NCI-H510A treated with DMSO at 0.1 percent for 48 hours (cell line): ENCODE results near the gene OSBPL6.

Source experiments
- DNase-seq: peaks from one replicate; lab custom pipeline; 2025; lab: John Stamatoyannopoulos, UW

The OSBPL6 gene

DNA sequence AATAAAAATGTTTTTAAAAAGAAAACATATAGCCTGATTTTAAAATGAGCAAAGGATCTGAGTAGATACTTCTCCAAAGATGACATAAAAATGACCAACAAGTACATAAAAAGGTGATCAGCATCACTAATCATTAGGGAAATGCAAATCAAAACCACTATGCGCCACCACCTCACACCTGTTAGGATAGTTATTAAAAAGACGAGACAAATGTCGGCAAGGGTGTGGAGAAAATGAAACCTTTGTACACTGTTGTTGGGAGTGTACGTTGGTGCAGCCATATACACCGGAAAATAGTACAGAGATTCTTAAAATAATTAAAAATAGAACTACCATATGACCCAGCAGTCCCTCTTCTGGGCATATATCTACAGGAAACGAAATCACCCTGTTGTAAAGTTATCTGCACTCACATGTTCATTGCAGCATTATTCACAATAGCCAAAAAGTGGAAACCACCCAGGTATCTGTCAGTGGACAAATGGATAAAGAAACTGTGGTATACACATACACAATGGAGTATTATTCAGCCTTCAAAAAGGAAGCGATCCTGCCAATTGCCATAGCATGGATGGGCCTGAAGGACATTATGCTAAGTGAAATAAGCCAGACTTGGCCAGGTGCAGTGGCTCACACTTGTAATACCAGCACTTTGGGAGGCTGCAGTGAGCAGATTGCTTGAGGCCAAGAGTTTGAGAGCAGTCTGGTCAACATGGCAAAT is 165.0 kb downstream of the OSBPL6 start:
- no peak for DNase-seq

GRCh38 chr2:178361588-178361987 is 167.3 kb downstream of the OSBPL6 start:
- no peak for DNase-seq

DNA sequence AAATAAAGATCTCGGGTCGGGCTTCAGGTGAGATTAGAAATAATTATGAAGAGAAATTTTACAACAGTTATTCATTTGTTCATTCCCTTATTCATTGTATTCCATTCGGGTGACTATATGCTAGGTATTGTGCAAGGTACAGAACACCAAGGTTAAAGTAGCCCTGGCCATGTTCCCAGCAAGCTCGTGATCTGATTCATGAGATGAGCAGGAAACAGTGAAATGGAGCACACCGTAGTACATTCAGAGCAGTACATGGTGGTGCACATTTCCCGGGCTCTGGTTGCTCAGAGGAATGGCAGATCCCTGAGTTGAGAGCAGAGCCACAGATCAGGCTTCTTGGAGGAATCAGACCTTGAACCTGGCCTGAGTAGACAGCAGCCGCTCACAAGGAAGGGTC is 168.9 kb downstream of the OSBPL6 start:
- DNase-seq = no peak

- no peak for DNase-seq
Observed at GRCh38 chr2:178365116-178365515, 170.8 kb downstream of the OSBPL6 start.

DNA sequence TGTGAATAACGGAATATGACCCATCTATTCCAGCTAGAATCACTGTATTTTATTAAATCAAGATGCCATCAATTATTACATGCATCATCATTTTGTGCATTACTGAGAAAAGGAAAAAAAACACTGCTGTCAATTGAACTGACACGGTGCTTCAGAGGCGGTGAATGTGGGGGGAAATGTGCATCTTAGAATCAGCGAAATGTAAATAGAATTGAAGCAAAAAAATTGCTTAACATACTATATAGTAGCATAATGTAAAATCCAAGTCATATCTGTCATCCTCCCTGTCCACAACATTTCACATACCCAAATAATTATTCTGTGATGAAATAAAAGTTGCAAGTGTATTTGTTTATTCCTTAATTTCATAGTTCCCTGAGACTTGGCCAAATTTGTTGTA is 172.1 kb downstream of the OSBPL6 start:
- DNase-seq = no peak

DNA sequence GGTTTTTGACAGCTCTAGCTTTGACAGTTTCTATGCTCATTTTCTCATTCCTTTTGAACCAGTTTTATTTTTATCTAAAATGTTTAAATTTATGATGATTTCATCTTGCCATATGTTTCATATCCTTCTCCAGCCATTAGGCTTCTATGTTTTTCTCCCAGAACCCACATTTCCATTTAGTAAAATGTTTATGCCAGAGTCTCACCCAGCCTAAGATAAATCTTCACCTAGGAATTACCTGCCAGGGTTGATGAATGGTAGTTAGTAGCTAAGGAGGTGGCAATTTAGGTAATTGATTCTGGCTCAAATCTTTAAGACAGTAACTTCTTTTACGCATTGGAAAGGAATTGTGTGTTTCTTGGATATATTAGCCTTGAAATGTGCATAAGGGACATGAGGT is 173.0 kb downstream of the OSBPL6 start:
- no peak for DNase-seq

- no peak for DNase-seq
Observed at GRCh38 chr2:178374865-178375264, 180.6 kb downstream of the OSBPL6 start.

GRCh38 chr2:178377046-178377445 is 182.7 kb downstream of the OSBPL6 start:
- DNase-seq = no peak

- no peak for DNase-seq
Observed at GRCh38 chr2:178379162-178380004, 185.1 kb downstream of the OSBPL6 start.

DNA sequence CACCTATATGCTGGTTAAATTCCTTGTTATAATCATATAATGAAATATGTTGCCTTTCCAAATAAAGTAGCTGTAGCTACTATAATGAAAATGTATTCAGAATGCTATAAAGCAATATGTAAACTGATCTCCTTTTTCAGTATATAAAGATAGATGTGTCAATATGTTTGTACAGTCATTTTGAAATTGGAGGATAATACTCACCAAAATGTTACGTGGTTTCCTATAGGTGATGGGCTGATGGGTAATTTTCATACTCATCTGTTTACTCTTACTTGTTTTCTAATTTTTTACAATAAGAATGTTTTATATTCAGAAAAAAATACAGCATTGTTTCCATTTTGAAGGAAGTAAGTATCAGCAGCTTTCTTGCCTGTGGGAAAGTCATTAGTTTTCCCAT is 186.5 kb downstream of the OSBPL6 start:
- DNase-seq = no peak

DNA sequence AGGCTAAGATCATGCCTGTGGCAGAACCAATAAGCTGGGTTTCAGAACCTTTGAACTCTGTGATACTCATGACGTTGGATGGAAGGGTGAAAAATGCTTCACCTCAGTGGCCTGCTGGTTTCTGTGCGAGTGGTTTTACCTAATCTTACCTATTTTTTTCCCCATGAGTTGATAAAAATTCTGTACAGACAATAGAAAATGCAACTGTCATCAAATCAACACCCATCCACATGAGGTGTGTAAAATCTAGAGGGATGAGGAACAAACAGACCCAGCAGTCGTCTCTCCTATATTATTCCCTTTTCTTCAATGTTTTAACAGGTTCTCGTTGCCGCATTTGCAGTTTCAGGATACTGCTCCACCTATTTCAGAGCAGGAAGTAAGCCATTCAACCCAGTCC is 189.4 kb downstream of the OSBPL6 start:
- DNase-seq = no peak

DNA sequence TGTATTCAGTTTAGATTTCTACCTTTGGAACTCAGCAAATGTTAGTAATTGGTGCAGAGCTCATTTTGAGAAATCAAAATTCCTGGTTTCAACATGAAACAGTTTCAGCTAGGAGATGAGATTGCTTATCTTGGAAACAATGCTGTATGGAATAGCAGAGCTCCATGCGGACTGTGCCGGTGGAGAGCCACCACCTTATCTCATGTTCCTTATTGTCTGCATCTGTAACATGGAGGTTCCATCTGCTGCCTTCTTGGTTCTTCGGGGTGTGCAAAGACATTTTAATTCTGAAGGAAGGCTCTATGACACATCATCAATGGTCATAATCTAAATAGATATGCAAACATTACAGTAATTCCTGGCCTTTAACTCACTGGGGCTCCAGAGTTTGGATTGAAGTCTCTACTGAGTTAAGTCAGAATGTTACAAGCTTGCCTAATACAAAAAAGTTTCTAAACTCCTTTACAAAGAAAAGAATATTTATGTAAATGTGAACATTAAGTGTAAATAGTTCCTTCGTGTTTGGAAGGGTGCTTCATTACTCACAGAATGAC is 191.4 kb downstream of the OSBPL6 start:
- no peak for DNase-seq

DNA sequence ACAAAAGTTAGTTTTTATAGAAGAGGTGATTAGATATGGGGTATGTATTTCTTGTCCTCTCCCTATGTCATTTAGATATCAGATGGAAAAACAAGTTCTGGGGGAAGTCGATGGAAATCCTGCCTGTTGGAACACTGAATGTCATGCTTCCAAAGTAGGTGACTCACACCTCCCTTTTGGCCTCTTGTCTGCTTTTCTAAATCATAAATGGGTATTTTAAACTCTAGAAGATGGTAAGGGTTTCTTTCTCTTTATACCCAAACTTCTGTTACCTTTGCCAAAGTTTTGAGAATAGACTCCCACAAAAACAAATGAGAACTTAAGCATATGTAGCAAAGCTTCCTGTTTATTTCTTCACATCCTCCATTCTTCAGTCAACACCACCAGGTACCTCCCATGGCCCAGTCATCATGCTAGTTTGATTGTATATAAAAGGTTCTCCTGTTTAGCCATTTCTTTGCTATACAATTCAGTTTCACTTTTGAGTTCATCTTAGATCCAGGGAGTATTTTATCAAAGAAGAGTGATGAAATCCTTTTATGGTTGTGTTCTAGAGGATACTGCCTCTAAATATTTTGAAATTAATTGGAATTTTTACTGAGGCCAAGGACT is 192.8 kb downstream of the OSBPL6 start:
- no peak for DNase-seq

DNA sequence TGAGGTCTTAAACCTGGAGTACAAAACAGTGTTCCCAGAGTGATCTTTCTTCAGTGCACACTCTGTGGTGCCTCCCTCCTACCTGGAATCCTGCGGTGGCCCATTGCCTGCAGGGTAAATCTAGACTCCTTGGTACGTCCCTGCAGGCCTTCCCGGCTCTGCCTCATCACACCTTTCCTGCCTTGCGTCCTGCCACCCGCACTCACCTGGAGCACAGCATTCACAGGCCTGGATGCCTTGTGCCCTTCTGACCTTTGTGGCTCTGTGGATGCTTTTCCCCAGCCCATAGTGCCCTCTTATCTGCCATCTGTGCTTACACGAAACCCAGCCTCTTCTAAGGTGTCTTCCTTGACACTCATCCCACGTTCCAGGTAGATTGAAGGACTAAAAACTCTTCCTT is 194.0 kb downstream of the OSBPL6 start:
- no peak for DNase-seq

DNA sequence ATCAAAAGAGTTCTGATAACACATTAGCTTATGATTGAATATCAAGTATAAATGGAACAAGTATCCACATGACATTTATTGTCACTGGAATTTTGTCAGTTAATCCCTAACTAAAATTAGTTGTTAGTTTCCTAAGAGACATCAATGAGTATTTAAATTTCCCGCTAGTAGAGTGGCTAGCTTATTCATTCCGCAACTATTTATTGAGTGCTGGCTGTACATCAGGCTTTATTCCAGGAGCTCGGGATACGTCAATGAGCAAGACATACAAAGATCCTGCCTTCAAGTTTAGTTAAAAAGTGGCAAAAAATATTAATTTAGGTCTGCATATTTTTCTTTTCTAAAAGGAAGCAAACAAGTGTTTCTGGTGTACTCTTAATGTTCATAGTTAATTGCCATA is 197.4 kb downstream of the OSBPL6 start:
- no peak for DNase-seq

- no peak for DNase-seq
Observed at GRCh38 chr2:178392215-178392614, 197.9 kb downstream of the OSBPL6 start.

- DNase-seq = no peak
Observed at GRCh38 chr2:178394859-178395258, 200.5 kb downstream of the OSBPL6 start.

- DNase-seq = no peak
Observed at GRCh38 chr2:178395295-178395694, 201.0 kb downstream of the OSBPL6 start.

DNA sequence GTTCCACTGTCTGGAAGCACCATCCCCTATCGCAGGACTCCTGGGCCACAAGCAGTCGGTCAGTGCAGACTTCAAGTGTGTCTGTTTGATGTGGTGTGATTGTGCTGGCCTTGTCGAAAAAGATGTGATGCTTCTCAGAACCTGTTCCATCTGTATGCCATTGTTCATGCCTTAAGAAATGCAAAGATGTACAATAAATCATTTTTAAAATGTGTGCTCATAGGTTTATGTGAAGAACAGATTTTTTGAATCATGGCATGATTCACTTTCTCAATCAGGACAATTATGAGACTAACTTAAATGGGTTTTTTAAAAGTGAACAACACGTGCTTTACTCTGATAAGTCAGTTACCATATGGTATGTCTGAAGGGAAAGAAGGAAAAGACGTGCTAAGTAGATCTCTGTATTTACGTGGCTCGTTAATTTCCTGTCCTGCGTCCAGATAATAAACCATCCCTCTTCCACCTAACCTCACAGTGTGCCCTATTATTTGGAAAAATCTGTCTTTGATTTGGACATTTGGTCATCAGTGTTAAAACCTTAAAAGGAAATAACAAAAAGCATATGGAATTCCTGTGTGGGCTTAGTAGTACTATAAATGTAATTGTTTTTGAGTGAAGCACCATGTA is 201.7 kb downstream of the OSBPL6 start:
- DNase-seq = no peak

- peak; percentile 96 for DNase-seq
Observed at GRCh38 chr2:178397002-178397605, 202.8 kb downstream of the OSBPL6 start.

DNA sequence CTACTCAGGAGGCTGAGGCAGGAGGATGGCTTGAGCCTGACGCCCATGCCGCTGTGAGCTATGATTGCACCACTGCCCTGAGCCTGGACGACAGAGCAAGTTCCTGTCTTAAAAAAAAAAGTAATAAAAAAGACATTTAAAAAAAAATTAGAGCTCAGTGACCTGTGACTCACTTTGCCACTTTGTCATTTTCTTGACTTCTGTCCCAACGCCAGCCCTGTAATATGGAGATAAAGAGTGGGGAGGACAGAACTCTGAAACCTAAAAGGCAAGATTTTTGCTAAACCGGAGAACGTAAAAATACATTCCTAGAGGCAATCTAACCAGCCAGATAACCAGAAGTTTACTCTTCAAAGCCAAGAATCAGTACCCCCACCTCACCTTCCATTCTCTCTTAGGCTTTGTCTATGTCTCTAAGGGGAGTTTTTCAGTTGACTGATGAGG is 207.7 kb downstream of the OSBPL6 start:
- DNase-seq = no peak
